ENCODE measurements around the gene PRR18. TPM values are rescaled to one million over a fixed set of nuclear protein-coding genes. Genes with fewer than 3 reads are reported as not detected.

PRR18 gene
- total and polyA plus RNA-seq, 4 donors, result 0.29 to 2.8 (median 1.1) TPM

GRCh38 chr6:166354965-166355364, 46.8 kb upstream of the PRR18 start:
- no peak overlapping the region for H3K4me3 ChIP-seq (ENCODE audit: low read depth in 1 of 3, low read length in 3 of 3)
- H3K9ac ChIP-seq (ENCODE audit: low read depth in 1 of 2, low read length in 2 of 2), result no peak overlapping the region
- H3K27me3 ChIP-seq (ENCODE audit: control insufficient read depth in 4 of 4, insufficient read depth in 4 of 4, low read length in 3 of 4), result no peaks in the 10 kb centered on the region
- no peak for DNase-seq (ENCODE audit: low spot score)
- H3K4me1 ChIP-seq (ENCODE audit: control insufficient read depth in 4 of 4, insufficient read depth in 4 of 4, low read length in 3 of 4), result peaks cover 0 to 17% (median 5%) of the 10 kb centered on the region in 4 donors
- H3K27ac ChIP-seq (ENCODE audit: low read depth in 1 of 2, low read length in 2 of 2), result no peak overlapping the region
- WGBS, result 98% methylated on average over 4 of the region's 4 CpGs
- TF ChIP-seq, protein P1, sequence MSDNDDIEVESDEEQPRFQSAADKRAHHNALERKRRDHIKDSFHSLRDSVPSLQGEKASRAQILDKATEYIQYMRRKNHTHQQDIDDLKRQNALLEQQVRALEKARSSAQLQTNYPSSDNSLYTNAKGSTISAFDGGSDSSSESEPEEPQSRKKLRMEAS (IDR thresholded peaks at IDR 0.05), result no peak
- TF ChIP-seq YY1 (IDR thresholded peaks at IDR 0.05), result no peak
- no peak for TF ChIP-seq ZBTB33 (IDR thresholded peaks at IDR 0.05)
- TF ChIP-seq FOXA2 (IDR thresholded peaks at IDR 0.05), result no peak
- no peak for TF ChIP-seq ATF3 (IDR thresholded peaks at IDR 0.05)
- no peak for TF ChIP-seq JUND (IDR thresholded peaks at IDR 0.05)
- no peak for TF ChIP-seq RXRA (IDR thresholded peaks at IDR 0.05)
- no peak for TF ChIP-seq HNF4A (conservative IDR thresholded peaks at IDR 0.05)
- TF ChIP-seq GABPA (IDR thresholded peaks at IDR 0.05 in 1 of 2, conservative IDR thresholded peaks at IDR 0.05 in 1 of 2), result no peak
- no peak for TF ChIP-seq HNF4G (IDR thresholded peaks at IDR 0.05)
- H3K36me3 ChIP-seq (ENCODE audit: control insufficient read depth in 4 of 4, insufficient read depth in 3 of 4, low read depth in 1 of 4, low read length in 3 of 4), result no peaks in the 10 kb centered on the region
- no peaks in the 10 kb centered on the region for H3K9me3 ChIP-seq (ENCODE audit: control insufficient read depth in 4 of 4, low read length in 3 of 4)

DNA sequence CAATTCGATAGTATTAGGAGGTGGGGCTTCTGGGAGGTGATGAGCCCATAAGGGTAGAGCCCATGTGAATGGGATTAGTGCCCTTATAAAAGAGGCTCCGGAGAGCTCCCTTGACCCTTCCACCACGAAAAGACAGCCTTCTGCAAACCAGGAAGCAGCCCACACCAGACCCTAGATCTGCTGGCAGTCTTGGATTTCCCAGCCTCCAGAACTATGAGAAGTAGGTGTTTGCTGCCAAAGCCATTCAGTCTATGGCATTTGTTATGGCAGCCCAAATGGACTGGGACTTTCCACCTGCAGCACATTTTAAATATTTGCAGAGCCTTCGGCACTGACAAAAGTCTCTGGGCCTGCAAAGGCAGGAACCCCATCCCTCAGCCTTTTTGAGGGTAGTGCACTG, 46.0 kb upstream of the PRR18 start:
- Histone ChIP-seq H3K27ac (ENCODE audit: low read depth in 1 of 2, low read length in 2 of 2) (no peak overlapping the region), H3K9me3 (ENCODE audit: control insufficient read depth in 4 of 4, low read length in 3 of 4) (no peaks in the 10 kb centered on the region), H3K27me3 (ENCODE audit: control insufficient read depth in 4 of 4, insufficient read depth in 4 of 4, low read length in 3 of 4) (no peaks in the 10 kb centered on the region), H3K36me3 (ENCODE audit: control insufficient read depth in 4 of 4, insufficient read depth in 3 of 4, low read depth in 1 of 4, low read length in 3 of 4) (no peaks in the 10 kb centered on the region), H3K4me3 (ENCODE audit: low read depth in 1 of 3, low read length in 3 of 3) (no peak overlapping the region), H3K9ac (ENCODE audit: low read depth in 1 of 2, low read length in 2 of 2) (no peak overlapping the region), H3K4me1 (ENCODE audit: control insufficient read depth in 4 of 4, insufficient read depth in 4 of 4, low read length in 3 of 4) (peaks cover 0 to 18% (median 5%) of the 10 kb centered on the region in 4 donors)
- no peak for DNase-seq (ENCODE audit: low spot score)
- TF ChIP-seq, protein P2, sequence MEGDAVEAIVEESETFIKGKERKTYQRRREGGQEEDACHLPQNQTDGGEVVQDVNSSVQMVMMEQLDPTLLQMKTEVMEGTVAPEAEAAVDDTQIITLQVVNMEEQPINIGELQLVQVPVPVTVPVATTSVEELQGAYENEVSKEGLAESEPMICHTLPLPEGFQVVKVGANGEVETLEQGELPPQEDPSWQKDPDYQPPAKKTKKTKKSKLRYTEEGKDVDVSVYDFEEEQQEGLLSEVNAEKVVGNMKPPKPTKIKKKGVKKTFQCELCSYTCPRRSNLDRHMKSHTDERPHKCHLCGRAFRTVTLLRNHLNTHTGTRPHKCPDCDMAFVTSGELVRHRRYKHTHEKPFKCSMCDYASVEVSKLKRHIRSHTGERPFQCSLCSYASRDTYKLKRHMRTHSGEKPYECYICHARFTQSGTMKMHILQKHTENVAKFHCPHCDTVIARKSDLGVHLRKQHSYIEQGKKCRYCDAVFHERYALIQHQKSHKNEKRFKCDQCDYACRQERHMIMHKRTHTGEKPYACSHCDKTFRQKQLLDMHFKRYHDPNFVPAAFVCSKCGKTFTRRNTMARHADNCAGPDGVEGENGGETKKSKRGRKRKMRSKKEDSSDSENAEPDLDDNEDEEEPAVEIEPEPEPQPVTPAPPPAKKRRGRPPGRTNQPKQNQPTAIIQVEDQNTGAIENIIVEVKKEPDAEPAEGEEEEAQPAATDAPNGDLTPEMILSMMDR (IDR thresholded peaks at IDR 0.05; ENCODE audit: low read depth, low read length, missing input control), result no peak
- TF ChIP-seq TAF1 (conservative IDR thresholded peaks at IDR 0.05), result no peak
- TF ChIP-seq, protein P1 (IDR thresholded peaks at IDR 0.05), result no peak
- no peak for TF ChIP-seq ZBTB33 (IDR thresholded peaks at IDR 0.05)
- no peak for TF ChIP-seq YY1 (IDR thresholded peaks at IDR 0.05)
- TF ChIP-seq JUND (IDR thresholded peaks at IDR 0.05), result no peak
- no peak for TF ChIP-seq GABPA (IDR thresholded peaks at IDR 0.05 in 1 of 2, conservative IDR thresholded peaks at IDR 0.05 in 1 of 2)
- TF ChIP-seq HNF4A (conservative IDR thresholded peaks at IDR 0.05), result no peak
- TF ChIP-seq NR2F2 (IDR thresholded peaks at IDR 0.05), result no peak
- no peak for TF ChIP-seq SP1 (IDR thresholded peaks at IDR 0.05)
- TF ChIP-seq ATF3 (IDR thresholded peaks at IDR 0.05), result no peak
- no peak for TF ChIP-seq FOXA2 (IDR thresholded peaks at IDR 0.05)
- no peak for TF ChIP-seq FOXA1 (IDR thresholded peaks at IDR 0.05)
- TF ChIP-seq EGR1 (IDR thresholded peaks at IDR 0.05; ENCODE audit: low read depth in 2 of 2), result no peak
- no peak for TF ChIP-seq RXRA (IDR thresholded peaks at IDR 0.05)
- WGBS, result 74% methylated on average over 4 of the region's 4 CpGs
